GDM1 (cell line): ENCODE data around the gene TMEM132D.

ENCODE experiments used
- DNase-seq: peaks from one replicate; lab custom pipeline; 2025; lab: John Stamatoyannopoulos, UW

Gene TMEM132D

DNA sequence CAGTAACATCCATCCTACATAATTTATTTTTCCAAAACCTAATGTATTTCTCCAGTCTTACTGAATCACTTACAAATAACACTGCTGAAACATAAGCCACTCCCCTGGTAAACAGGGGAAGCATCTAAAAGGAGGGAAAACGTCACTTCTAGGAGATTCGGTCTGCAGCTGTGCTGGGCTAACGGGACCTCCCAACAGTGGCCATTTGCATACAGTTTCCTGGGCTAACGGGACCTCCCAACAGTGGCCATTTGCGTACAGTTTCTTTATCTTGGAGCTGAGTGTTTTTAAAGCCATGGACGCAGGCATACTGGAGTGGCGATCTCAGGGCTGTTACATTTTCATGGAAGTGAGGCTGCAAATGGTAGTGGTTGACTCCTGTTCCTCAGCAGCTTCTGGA is 242.9 kb downstream of the TMEM132D start:
- DNase-seq, result no peak

GRCh38 chr12:129659961-129660622 is 243.7 kb downstream of the TMEM132D start:
- DNase-seq, result no peak

GRCh38 chr12:129657179-129657578 is 246.6 kb downstream of the TMEM132D start:
- DNase-seq, result no peak

DNA sequence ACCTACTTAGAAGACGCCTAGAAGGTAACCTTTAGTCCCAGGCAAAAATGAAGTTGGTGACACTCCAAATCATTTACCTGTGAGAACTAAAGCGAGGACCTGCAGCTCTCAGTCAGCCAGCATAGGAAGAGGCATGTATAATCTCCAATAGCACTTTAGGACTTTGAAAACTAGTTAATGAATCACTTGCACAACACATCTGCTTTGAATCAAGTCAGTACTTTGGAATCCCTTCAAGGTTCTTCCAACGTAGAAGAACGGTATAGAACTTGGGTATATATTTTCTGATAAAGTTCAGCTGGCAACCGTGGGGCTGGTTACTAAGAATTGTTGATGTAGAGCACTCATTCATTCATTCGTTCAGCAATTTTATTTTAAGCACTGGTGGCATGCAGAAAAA is 251.9 kb downstream of the TMEM132D start:
- no peak for DNase-seq

DNA sequence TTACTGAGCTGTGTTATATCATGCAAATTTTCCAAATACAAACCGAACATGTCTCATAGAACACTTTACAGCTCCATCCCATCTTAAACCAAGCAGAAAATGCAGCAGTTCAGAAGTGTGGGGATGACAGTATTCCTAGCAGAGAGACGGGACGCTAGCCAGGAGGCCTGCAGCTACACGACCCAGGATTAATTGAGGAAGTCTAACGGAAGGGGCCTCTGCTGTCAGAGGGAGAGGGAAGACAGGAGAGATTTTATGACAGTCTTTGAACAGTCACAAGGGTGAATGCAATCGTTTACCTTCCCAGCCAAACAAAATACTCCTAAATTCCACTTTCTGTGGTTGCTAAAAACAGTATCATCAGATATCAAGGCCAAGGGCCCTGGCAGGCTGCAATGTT is 261.9 kb downstream of the TMEM132D start:
- DNase-seq, result no peak

DNA sequence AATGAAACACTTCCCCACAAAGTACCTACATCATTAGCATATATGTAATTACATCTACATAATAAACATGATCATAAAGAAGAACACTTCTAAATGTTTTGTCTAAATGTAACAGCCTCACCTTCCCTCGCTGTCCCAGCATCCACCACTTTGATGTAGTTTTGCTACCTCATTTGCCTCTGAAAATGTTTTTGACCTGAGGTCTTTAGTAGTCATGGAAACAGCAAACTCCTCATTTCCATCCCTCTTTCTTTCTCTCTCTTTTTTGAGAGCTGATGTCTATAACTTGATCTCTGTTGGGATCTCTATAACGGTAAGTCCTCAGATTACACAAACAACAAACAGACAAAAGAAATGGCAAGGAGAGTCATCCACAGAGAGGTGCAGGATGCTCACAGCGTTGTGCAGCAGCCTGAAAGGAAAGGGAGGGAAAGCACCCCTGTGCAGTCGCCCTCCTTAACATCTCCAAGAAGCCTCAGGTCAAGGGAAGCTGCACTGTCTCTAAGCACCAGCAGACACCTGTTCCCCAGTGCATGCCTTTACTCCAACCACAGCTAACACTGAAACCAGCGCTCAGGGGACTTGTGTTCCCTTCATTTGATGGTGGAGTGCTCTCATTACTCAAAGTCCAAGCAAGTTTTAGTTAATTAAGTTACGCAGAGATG is 268.7 kb downstream of the TMEM132D start:
- no peak for DNase-seq

DNA sequence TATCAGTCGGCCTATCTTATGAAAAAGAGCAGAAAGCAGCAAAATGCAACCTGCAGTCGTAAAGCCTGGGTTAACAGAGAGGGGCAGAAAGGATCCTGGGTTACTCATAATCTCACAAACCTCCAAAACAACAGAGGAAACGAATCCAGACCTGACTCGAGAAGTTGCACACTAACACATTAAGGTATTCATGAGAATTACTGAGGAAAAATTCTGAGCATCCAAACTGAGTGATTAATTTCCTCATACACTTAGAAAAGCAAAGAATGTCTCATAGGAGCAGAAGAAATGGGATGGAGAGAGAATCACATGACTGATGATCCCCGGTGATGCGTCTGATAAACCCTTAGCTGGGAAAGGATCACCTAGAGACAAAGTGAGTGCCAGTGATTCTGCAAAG is 272.5 kb downstream of the TMEM132D start:
- no peak for DNase-seq

- no peak for DNase-seq
These were observed 273.9 kb downstream of the TMEM132D start for GRCh38 chr12:129629901-129630300.

GRCh38 chr12:129622566-129622965 is 281.3 kb downstream of the TMEM132D start:
- DNase-seq, result no peak

DNA sequence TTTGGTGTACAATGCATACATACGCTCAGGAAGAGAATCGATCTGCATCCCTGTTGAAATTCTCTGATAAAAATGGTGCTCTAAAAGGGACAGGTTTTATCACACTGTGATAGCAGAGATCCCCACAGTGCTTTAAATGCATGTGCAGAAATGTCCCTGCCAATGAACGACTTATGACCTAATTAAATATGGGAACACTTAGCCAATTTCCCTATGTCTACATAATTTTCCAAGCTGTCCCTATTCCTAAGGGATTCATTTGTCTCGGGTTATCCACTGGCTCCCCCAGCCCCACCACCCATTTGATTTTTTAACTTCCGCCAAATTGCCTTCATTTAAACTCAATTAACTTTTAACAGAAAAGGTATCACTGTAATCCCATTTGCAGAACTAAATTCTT is 284.6 kb downstream of the TMEM132D start:
- no peak for DNase-seq

DNA sequence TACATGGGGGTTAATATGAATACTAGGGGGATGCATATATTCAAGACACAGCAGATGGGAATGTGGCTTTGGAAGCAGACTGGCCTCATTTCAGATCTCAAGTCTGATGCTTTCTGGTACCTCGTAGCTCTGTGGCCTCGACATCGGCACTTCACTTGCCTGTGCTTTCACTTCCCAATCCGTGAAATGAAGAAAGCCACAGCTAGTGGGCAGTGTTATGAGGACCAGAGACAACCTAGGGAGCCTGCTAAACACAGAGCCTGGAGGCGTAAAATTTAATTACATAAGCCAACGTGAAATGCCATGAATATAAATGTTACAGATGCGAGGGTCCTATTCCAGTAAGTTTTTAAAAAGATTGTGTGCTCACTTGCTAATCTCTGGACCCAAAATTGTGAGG is 286.0 kb downstream of the TMEM132D start:
- DNase-seq, result no peak

- no peak for DNase-seq
These were observed 288.8 kb downstream of the TMEM132D start for GRCh38 chr12:129615001-129615400.

- no peak for DNase-seq
These were observed 289.5 kb downstream of the TMEM132D start for GRCh38 chr12:129614221-129614885.

DNA sequence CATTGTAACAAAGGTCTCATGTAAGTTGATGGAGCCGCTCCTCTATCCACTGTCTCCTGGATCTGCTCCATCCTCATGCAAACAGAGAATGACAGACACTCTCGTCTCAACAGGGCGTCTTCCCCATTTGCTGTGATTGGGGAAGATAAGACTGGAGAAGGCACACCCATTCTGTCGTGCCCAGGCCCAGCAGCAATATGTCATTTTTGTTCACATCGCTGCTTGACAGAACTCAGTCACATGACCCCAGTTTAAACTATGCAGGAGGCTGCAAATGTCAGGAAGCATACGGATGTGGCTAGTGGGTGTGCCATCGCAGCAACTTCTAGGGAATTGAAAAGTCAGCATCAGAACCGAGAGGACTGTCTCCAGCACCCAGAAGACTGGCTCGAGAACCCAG is 290.5 kb downstream of the TMEM132D start:
- no peak for DNase-seq

DNA sequence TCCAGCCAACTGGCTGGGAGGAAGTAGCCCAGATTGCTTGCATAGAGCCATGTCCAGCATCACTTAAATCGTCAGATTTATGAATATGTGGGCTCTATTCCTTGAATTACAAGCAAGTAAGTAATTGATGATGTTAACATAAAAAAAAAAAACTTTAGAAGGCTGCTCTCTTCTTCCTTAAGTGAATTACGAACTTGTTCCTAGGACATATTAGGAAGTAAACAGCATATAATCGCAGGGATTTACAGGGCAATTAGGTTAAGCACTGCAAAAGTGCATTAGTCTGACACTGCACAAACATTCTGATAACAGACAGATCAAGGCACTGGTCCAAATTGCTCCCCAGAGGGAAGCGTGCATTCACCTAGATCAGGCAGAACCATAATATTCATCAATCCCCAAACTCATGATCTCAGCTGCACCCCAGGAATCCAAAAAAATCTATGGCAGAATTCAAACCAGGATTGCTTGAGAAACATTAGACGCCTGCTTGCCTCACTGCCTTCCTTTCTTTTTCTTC is 293.2 kb downstream of the TMEM132D start:
- no peak for DNase-seq

DNA sequence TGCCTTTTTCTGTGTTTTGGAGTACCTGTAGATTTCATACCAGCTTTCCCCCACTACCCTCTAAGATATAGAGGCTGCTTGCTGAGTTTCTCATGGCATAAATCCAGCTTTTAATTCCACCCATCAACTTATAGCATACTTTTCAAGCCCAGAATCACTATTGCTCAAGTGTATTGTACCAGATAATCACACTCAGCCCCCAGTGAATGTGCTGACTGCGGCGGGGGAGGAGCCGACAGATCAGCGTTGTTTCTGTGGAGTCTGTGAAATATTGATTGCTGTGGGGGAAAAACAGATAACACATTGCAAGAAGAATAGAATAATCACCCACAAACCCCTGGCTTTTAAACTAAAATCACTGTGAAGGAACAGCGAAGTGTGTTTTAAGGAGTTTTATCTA is 296.1 kb downstream of the TMEM132D start:
- DNase-seq, result no peak

- no peak for DNase-seq
These were observed 296.5 kb downstream of the TMEM132D start for GRCh38 chr12:129607301-129607700.

DNA sequence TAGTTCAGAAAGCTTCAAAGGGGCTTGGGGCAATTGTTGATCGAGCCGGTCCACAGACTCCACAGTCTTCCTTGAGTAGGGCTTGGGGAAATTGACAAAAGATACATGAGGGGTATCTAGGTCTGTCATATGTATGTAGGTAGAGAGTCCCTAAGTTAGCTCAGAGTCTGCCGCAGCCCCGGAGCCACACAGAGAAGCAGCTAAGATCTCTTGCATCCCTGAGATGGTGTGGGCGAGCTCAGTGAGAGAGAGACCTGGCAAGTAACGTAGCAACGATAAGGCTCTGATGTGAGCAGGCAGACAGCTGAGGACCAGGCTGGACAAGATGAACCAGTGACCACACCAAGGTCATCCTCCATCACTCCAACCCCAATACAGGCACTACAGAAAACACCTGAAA is 297.6 kb downstream of the TMEM132D start:
- no peak for DNase-seq

- no peak for DNase-seq
These were observed 298.2 kb downstream of the TMEM132D start for GRCh38 chr12:129605666-129606065.

GRCh38 chr12:129604506-129604905 is 299.3 kb downstream of the TMEM132D start:
- no peak for DNase-seq

- DNase-seq, result no peak
These were observed 304.4 kb downstream of the TMEM132D start for GRCh38 chr12:129599406-129599805.

GRCh38 chr12:129594098-129594497 is 309.7 kb downstream of the TMEM132D start:
- no peak for DNase-seq

- no peak for DNase-seq
These were observed 311.4 kb downstream of the TMEM132D start for GRCh38 chr12:129592449-129592848.
